Measurements from ENCODE around the gene HEATR9. TPM values are rescaled to one million over a fixed set of nuclear protein-coding genes. Genes with fewer than 3 reads are reported as not detected.

The HEATR9 gene
- total RNA-seq, 1 donor from 2014 or later: not detected

DNA sequence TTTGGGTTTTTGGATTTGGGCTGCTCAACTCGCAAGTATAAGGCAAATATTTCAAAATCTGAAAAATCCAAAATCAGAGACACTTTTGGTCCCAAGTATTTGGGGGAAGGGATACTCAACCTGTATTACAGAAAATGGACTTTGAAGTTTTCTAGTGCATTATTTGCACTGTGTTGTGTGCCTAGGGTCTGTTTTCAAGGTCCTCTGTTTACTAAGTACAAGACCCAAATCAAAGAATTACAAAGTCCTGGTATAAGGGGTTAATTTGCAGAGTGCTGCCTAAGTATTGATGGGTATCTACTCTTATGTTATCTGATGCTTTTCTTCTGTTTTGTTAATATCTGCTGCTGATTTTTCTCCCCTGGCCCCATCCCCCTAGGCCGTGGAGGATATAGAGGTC lies 25.0 kb downstream of the HEATR9 start:
- H3K4me1 Mint-ChIP-seq (ENCODE audit: low read depth): no peaks in the 10 kb centered on the region
- no peak overlapping the region for H3K4me3 Mint-ChIP-seq (ENCODE audit: low read depth)
- no peak for DNase-seq (ENCODE audit: low spot score, unreplicated experiment)
- H3K36me3 Mint-ChIP-seq (ENCODE audit: insufficient read depth): peaks cover 28% of the 10 kb centered on the region
- peak overlapping the region; percentile 91 for H3K27ac Mint-ChIP-seq
- TF ChIP-seq, protein P1, sequence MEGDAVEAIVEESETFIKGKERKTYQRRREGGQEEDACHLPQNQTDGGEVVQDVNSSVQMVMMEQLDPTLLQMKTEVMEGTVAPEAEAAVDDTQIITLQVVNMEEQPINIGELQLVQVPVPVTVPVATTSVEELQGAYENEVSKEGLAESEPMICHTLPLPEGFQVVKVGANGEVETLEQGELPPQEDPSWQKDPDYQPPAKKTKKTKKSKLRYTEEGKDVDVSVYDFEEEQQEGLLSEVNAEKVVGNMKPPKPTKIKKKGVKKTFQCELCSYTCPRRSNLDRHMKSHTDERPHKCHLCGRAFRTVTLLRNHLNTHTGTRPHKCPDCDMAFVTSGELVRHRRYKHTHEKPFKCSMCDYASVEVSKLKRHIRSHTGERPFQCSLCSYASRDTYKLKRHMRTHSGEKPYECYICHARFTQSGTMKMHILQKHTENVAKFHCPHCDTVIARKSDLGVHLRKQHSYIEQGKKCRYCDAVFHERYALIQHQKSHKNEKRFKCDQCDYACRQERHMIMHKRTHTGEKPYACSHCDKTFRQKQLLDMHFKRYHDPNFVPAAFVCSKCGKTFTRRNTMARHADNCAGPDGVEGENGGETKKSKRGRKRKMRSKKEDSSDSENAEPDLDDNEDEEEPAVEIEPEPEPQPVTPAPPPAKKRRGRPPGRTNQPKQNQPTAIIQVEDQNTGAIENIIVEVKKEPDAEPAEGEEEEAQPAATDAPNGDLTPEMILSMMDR (IDR thresholded peaks at IDR 0.05; ENCODE audit: unreplicated experiment): no peak
- no peaks in the 10 kb centered on the region for H3K27me3 Mint-ChIP-seq
- H3K9me3 Mint-ChIP-seq (ENCODE audit: low read depth): no peaks in the 10 kb centered on the region

DNA sequence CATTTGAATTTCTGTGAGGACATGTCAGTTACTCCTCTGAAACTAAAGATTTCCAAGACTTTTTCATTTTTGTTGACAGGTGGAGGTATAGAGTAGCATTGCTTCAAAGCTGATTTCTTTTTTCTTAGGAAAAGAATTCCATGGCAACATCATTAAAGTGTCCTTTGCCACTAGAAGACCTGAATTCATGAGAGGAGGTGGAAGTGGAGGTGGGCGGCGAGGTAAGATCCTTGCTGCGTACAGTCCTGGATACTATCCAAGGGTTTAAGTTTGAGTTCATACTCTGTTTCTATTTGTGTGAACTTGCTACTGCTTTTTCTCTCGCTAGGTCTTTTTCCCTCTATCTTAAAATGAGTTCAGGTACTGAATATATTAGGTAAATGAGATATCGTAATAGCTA lies 26.5 kb downstream of the HEATR9 start:
- Mint-ChIP-seq H3K27ac (peak overlapping the region; percentile 41), H3K9me3 (ENCODE audit: low read depth) (no peaks in the 10 kb centered on the region), H3K4me3 (ENCODE audit: low read depth) (no peak overlapping the region), H3K4me1 (ENCODE audit: low read depth) (no peaks in the 10 kb centered on the region), H3K27me3 (no peaks in the 10 kb centered on the region), H3K36me3 (ENCODE audit: insufficient read depth) (peaks cover 33% of the 10 kb centered on the region)
- TF ChIP-seq, protein P1 (IDR thresholded peaks at IDR 0.05; ENCODE audit: unreplicated experiment): no peak
- DNase-seq (ENCODE audit: low spot score, unreplicated experiment): no peak

DNA sequence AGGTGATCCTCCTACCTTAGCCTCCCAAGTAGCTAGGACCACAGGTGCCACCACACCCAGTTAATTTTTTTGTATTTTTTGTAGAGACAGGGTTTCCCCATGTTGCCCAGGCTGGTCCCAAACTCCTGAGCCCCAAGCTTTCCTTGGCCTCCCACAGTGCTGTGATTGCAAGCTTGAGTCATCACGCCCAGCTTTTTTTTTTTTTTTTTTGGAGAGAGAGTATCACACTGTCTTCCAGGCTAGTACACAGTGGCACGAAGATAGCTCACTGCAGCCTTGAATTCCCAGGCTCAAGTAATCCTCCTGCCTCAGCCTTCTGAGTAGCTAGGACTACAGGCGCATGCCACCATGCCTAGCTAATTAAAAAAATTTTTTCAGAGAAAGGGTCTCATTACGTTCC lies 27.2 kb downstream of the HEATR9 start:
- Mint-ChIP-seq H3K4me3 (ENCODE audit: low read depth) (no peak overlapping the region), H3K27ac (no peak overlapping the region), H3K27me3 (no peaks in the 10 kb centered on the region), H3K36me3 (ENCODE audit: insufficient read depth) (peaks cover 35% of the 10 kb centered on the region), H3K9me3 (ENCODE audit: low read depth) (no peaks in the 10 kb centered on the region), H3K4me1 (ENCODE audit: low read depth) (no peaks in the 10 kb centered on the region)
- DNase-seq (ENCODE audit: low spot score, unreplicated experiment): no peak
- TF ChIP-seq, protein P1 (IDR thresholded peaks at IDR 0.05; ENCODE audit: unreplicated experiment): no peak

DNA sequence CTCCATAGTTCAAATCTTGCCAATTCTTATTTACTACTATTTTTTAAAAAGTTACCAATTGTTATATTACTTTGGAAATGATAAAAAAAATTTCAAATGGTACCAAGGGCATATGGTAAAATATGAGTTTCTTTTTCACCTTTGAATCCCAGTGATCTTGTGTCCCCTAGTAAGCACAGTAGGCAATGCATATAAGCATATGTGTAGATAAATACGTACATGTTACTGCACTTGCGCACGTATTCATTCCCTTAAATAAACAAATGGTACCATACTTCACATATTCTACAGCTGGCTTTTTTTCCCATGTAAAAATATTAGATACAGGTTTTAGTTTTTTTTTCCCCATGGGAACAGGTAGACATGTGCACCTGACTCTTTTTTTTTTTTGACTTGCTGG lies 27.6 kb downstream of the HEATR9 start:
- Mint-ChIP-seq H3K9me3 (ENCODE audit: low read depth) (no peaks in the 10 kb centered on the region), H3K27ac (no peak overlapping the region), H3K4me3 (ENCODE audit: low read depth) (no peak overlapping the region), H3K27me3 (no peaks in the 10 kb centered on the region), H3K36me3 (ENCODE audit: insufficient read depth) (peaks cover 38% of the 10 kb centered on the region), H3K4me1 (ENCODE audit: low read depth) (no peaks in the 10 kb centered on the region)
- TF ChIP-seq, protein P1 (IDR thresholded peaks at IDR 0.05; ENCODE audit: unreplicated experiment): no peak
- DNase-seq (ENCODE audit: low spot score, unreplicated experiment): no peak

DNA sequence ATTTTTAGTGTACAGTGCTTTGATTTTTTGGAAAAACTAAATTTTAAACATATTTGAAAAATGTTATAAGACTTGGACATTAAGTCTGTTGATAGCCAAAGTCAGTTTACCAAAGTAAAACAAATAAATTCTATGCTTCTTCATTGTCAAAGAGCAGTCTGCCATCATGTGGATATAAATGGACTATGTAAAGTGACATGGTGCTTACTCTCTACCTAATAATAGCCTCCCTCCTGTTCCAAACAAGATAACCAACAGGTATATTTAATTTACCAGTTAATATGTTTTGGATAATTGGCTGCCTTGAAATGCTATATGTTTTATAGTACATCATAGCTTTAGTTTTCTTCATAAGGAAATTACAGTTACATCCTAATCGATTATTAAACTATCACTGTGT lies 43.5 kb downstream of the HEATR9 start:
- Mint-ChIP-seq H3K27ac (no peak overlapping the region), H3K27me3 (no peaks in the 10 kb centered on the region), H3K4me3 (ENCODE audit: low read depth) (no peak overlapping the region), H3K9me3 (ENCODE audit: low read depth) (no peaks in the 10 kb centered on the region), H3K4me1 (ENCODE audit: low read depth) (no peaks in the 10 kb centered on the region), H3K36me3 (ENCODE audit: insufficient read depth) (peaks cover 42% of the 10 kb centered on the region)
- TF ChIP-seq, protein P1 (IDR thresholded peaks at IDR 0.05; ENCODE audit: unreplicated experiment): no peak
- DNase-seq (ENCODE audit: low spot score, unreplicated experiment): no peak
